ENCODE measurements around the gene NOM1.

NOM1 gene

DNA sequence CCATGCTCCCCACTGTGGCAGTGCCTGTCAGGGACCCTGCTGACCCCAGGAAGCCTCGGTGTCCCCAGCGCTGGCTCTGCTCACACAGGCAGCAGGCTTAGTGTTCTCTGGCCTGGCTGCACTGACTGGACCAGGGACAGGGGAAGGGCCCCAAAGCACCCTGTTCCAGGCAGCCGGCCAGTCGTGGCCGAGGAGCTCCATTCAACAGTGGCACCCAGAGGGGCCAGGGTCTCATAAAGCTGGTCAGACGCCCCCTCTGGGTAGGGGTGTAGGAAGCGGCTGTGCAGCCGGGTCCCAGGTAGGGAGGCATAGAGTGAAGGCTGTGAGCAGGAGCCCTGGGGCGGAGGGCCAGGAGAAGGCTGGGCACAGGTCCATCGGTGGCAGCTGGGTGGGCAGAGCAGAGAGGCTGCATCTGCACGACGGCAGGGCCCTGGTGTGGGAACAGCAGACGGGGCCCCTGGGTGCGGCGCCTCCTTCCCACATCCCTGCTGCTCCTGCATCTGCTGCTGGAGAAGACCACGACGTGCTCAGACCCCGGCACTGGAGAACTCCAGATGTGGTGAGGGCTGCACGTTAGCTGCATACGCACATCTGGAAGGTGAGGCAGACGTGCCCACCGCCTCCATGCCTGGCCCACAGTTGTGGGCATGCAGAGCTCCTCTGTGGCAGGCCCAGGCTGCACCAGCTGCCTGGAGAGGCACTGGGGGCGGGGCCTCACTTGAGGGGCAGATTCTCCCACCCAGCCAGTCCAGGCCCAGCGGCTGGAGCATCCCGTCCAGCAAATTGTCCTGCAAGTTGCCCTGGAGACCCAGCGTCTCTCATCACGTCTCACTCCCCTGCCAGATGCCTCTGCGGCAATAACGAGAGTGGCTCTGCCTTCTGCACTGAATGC lies 35.8 kb downstream of the NOM1 start:
- no peak for FAIRE-seq

DNA sequence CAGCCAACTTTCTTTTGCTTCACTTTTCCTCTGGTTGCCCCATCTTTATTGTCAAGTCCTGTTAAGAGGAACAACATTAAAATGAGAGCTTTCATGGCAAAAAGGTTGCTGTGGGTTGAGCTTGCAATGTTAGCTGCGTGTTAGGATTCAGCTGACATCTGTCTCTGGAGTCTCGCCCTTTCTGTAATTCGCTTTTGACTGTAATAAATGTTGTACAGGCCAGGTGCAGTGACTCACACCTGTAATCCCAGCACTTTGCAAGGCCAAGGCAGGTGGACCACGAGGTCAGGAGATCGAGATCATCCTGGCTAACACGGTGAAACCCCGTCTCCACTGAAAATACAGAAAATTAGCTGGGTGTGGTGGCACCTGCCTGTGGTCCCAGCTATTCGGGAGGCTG lies 36.9 kb downstream of the NOM1 start:
- FAIRE-seq, result no peak

DNA sequence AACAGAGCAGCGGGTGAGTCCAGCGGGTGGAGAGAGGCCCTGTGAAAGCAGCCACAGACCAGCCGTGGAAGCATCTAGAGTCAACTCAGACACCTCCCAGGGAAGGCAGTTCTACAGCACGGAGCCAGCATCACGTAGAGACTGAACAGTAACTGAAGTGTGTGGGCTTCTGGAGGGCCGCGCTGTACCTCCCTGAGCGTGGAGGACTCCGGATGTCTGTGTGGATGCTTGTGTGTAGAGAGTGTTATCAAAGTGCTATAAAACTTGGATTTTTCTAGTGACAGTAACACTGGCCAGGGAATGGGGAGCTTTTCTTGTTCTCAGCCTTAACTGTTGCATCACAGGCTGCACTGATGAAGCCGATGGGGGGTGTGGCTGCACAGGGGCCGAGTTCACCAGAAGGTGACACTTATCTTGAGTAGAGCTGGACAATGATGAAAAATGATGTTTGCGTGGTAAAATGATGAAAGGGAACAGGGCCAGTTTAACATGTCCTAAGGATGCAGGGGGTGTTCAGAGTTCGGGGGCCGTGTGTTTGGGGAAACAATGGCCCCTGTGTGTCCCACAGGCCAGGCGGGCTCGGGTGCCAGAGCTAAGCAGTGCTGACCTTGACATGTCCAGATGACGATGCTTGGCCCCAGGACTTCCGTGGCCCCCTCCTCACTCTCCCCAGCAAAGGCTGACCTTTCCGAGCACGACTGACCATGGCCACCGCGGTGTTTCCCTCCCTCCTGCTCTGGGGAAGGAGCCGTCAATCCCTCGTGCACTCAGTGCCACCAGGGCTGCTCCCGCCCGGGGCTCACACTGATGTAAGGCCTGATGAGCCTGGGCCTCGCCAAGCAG lies 39.1 kb downstream of the NOM1 start:
- no peak for FAIRE-seq

DNA sequence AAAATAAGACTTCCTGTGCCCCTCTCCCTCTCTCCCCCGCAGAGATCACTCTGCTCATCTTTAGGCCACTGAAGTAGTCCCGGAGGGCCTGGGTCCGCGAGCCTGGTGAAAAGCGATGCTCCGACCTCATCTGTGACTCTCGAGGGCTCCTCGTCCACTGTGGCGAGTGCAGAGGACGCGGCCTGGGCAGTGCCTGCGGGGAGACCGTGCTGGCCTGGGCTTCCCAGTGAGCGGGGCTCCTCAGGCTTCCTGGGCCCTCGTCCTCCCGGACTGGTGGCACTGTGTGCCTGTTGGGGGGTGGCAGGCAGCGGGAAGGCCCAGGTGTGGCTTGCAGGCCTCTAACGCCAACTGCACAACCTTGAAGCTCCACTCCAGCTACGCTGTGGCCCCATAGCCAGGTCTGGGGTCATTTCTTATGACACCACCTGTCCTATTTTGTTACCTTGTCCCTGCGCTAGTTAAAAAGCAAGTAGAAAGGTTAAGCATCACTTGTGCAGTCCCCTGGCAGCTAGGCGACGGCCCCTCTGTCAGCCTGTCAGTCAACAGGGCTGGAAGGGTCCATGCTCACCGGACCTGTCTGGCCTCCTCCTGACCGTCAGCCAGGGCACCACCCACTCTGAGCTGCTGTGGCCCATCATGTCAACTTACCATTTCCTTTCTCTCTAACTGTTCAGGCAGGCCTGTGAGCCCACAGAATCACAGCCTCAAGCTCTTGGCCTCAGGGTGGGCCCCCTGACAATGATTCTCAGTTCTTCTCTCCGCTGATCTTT lies 40.4 kb downstream of the NOM1 start:
- no peak for FAIRE-seq

DNA sequence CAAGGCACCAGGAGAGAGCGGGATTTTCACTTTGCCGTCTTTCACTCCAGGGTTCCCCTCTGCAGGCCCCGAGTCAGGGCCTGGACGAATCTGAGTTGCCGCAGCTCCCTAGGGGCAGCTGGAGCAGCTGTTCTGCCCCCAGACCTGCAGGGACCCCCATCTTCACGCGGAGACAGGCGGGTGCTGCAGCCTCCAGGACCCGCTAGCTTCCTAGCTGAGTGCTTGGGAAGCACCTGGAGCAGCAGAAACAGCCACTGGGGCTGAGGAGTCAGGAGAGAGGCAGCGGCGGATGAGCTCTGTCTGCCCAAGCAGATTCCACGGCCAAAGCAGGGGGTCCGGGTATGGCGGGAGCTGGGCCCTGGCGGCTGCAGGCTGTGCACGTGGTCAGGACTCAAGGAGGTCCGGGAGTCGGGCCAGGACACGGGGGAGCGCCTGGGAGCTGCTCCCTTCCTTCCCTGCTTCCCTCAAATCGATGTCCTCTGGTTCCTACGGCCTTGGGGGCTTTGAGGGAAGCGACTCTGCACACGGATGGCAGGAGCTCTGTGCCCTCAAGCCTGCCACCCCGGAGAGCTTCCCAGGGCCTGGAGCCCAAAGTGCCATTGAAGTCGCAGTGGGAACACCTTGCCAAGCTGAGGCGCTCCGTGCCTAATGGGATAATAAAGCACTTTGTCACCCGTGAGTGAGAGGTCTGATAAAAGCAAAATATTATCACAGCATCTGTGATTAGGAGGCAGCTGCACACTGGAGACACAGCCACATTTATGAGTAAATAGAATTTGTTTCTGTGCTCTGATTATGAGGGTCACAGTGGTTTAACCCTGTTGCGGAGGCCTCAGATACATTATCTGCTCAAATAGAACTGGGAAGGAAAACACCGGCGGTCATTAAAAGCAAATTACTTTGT lies 43.8 kb downstream of the NOM1 start:
- no peak for FAIRE-seq

DNA sequence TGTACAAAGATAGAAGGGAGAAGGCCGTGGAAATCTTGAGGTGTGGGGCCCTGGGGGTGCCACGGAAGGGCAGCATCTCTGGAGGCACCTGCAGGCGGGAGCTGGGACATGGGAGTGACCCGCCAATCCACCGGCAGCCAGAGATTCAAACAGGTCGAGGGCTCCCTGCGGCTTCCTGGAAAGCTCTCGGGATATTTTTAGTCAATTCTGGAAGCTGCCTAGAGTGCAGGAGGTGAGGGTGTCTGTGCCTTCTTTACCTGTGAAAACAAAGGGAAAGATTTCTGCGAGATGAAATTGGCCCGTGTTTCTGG lies 44.4 kb downstream of the NOM1 start:
- no peak for FAIRE-seq

DNA sequence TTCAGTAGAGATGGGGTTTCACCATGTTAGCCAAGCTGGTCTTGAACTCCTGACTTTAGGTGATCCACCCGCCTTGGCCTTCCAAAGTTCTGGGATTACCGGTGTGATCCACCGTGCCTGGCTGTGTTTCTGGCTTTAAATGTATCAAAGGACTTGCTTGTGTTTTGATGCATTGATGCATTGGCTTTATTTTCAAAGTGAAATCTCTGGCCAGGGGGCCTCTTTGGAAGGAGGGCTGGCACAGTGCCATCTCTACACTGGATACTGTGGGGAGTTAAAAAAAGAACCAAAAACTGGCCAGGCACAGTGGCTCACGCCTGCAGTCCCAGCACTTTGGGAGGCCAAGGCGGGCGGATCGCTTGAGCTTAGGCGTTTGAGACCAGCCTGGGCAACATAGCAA lies 44.9 kb downstream of the NOM1 start:
- no peak for FAIRE-seq

DNA sequence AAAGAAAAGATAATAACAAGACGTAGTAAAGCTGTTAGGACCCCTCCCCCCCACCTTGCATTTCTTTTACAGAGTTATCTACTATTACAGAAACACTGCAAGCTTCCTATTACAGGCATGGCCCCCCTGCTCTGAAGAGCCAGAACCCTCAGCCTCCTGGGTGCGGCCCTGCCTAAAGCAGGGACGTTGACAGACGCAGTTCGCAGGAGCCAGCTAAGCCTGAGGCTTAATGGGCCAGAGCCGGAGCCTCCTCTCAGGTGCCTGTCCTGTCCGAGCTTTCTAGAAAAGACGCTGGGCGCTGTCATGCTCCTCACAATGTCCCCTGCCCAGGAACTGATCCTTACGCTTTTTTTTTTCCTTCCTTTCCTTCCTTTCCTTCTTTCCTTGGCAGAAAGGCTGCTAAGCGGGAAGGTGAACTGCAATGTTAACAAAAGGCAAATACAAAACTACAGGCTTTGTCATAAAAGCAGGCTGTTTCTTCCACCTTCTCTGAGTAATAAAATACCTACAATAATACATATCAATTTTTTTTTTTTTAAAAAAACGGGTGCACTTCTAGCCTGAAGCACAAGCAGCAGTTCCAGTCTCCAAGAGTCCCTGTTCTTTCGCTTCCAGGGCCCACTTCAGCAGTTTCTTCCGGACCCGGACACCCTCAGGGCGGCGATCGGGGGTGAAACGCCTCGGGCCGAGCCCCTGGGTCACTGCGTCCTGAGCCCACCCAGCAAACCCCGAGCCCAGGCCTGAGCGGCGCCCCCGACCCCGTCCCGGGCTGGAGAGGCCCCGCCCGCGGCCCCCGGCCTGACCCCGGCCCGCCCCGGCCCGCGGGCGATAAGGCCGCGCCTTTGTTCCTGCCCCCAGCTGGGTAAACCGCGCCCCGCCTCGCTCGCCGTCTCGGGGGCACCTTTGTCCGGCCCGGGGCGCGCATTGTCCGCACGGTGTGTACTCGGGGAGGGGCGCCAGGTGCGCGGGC lies 49.8 kb downstream of the NOM1 start:
- FAIRE-seq, result no peak

DNA sequence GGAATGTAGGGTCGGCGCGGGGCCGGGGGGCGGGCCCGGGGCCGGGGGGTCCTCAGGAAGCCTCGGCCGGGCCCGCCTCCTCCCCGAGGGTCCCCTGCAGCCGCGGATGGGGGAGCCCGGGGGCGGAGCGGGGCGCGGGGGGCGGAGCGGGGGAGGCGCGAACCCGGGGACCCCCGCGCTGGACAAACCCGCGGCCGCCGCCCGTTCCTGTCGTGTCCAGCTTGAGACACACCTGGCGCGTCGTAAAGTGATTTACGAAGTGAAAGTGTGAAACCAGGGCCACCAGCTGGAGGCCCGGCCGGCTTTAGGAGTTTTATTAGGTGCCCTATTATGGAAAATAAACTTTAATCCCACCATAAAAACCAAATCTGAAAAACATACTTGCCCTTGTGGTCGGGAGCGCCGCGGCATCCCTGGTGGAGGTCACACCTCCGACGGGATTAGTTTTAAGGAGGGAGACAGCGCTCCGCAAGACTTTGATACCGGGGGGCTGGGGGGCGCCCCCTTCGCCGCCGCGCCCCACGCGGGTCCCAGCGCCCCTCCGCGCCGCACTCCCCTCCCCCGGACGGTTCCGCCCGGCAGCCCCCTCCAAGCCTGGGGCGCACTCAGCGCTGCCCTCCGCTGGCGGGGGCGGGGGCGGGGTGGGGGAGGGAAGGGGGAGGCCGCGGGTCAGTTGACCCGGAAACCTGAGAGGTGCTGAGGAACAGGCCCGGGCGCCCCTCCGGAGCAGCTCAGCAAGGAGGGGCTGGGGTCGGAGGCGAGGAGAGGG lies 50.6 kb downstream of the NOM1 start:
- FAIRE-seq, result no peak

DNA sequence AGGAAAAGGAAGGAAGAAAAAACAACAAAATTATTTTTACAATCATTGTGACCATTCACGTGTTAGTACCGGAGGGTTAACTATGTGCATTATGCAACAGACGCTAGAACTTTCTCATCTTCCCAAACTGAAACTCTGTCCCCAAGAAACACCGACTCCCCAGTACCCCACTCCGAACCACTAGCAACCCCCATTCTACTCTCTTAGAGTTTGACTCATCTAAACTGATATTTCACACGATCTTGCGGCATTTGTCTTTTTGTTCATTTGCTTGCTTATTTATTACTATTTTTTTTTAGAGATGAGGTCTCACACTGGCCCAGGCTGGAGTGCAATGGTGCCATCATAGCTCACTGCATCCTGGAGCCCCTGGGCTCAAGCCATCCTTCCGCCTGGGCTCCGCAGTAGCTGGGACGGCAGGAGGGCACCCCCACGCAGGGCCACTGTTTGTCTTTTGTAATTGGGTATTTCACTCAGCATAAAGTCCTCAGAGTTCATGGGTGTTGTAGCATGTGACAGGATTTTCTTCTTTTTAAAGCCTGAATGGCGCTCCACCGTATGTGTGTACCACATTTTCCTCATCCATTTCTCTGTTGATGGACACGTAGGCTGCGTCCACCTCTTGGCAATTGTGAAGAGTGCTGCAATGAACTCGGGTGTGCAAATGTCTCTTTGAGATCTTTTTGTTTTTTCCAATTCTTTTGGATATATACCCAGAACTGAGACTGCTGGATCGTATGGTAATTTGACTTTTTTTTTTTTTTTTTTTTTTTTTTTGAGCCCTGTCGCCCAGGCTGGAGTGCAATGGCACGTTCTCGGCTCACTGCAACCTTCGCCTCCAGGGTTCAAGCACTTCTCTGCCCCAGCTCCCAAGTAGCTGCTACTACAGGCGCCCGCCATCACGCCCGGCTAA lies 51.5 kb downstream of the NOM1 start:
- FAIRE-seq, result no peak

DNA sequence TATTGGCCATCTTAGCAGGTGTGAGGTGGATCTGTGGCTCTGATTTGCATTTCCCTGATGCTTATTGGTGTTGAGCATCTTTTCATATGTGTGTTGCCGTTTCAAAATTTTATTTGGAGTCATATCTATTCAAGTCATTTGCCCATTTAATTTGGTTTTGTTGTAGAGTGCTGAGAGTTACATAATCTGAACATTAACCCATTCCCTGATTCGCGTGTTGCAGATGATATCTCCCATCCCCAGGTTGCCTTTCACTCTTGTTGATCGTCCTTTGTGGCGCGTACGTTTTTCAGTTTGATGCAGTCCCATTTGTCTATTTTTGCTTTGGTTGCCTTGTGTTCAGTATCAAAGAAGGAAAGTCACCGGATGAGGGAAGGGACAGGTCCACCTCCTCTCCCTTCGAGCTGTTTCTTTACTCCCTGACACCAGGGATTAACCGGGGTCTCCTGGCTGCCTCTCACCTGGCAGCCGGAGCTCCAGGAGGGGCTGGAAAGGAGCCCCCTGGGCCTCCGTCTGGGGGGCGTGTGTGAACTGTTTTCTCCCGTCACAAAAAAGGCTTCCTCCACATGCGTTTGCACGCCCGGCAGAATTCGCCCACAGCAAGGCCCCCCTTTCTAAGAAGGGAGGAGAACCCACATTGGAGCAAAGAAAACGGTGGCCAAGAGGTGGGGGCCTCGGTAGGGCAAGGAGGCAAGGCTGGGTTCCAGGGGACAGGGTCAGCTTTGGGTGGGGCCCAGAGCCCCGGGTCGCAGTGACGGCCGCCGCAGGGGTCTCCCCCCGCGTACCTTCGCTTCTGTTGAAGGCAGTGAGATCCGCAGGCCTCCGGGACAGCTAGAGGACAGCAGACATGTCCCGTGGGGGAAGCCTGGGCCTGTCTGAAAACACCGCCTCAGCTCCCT lies 52.7 kb downstream of the NOM1 start:
- no peak for FAIRE-seq

DNA sequence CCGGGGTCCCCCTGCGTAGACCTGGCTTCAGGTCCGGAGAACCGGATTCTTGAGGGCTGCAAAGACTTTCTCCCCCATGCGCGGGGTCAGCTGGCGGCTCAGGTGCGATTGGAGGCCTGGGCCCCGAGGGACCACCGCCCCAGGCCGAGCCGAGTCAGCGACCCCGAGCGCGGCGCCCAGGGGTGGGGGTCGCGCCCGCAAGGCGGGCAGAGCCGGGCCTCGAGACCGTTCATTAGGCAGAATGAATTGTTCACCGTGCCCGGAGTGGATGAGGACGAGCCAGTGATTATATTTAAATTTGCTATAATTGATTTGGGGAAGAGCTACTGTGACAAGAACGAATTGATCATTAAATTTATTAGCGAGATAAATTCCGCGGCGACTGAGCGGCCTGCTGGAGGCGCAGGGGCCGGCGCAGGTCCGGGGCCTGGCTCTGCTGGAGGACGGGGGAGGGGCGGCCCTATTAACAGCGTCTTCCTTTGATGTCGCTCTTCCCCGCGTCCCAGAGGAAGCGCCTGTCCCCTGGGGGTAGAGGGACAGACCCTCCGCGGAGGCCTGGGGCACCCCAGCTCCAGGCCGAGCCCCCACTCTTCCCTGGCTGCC lies 53.4 kb downstream of the NOM1 start:
- FAIRE-seq, result no peak

DNA sequence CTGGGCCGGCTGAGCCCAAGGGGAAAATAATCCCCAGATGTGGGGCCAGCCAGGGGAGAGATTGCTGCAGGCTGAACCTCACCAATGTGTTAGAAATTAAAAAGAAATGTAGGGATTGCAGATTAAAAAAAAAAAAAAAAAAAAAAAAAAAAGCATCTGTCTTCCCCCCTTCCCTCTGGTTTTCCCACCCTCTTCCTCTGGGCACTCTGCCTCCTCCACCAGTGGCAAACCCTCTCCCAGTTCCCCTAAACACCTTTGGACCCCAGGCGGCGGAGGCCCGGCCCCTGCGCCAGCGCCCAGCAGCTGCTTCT lies 53.9 kb downstream of the NOM1 start:
- no peak for FAIRE-seq

DNA sequence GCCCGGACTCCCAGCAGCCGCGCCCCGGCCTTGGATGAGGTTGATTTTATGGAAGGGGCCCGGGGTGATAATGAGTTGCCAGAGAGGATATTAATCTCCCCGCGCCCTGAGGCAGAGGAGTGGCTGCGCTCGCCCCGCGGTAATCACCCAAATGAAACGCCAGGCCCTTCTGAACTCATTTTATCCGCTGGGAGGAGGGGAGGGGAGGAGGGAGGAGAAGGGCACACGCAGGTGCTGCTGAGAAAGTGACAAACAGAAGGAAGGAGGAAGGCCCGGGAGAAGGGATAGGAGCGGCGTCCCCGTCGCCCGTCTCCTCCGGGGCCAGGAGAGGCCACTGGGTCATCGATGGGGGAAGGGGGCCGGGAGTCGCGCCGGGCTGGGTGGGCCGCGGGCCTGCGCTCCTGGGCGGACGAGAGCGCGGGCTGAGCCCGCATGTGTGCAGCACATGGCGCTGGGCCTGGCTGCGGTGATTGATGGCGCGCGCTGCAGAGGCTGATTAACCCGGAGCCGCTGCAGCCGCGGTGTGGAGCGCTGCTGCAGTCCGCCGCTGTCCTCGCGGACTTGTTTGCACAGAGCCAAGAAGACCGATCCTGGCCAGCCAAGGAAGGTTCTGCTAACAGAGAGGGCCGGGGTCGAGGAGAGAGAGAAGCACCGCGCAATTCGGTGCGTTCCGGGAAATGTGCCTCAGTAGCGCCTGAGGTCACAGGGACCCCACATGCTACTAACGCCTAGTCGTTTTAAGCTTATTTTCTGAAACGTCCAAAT lies 54.4 kb downstream of the NOM1 start:
- no peak for FAIRE-seq

DNA sequence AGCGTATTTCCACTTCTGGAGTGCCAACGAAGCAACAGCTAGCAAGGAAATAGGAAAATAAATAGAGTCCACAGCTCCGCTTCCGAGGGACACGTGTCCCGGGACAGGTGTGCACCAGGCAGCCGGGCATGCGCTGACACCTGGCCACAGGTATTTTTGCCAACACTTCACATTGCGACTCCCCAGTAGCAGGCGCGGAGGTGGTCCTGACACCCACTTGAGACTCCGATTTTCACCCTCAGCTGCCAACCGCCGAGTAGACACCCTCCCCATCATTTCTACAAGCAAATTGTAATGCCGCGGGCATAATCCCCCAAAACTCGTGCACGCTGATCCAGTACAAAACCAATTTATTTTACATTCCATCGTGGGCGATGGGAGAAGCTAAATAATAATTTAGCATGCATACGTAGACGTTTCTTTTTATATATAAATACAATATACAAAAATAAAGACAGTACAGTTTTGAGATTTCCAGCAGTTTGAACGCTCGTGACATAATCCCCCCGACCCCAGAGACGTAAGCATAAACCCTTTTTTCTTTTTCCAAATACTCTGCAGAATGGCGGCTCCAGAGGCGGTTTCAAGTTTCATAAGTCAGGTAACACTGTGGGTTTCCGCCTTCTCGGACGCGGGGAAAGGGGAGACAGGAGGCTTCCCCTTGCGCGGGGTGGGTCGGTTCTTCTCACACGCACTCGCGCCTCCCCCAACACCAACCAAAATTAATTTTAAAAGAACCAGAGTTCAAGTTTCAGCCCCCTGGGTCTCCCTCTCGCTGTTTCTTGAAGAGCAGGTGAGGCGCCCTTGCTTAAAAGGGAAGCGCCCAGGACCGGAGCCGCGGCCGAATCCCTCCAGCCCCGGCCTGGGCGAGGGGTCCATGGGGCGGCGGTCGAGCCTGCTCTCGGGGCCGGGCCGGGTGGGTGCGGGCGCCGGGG lies 55.3 kb downstream of the NOM1 start:
- FAIRE-seq, result no peak

Data from colon (tissue), 2 donors.